Measurements from ENCODE around the gene ZMIZ1. TPM values are rescaled to one million over a fixed set of nuclear protein-coding genes. Genes with fewer than 3 reads are reported as not detected.

The ZMIZ1 gene
- total and polyA plus RNA-seq, 5 donors from 2014 or later, result 1.5 to 34.8 (median 2.2) TPM

GRCh38 chr10:79326361-79327089 is 257.8 kb downstream of the ZMIZ1 start:
- Mint-ChIP-seq H3K4me3 (no peak overlapping the region), H3K36me3 (no peaks in the 10 kb centered on the region), H3K27ac (no peak overlapping the region), H3K4me1 (peaks cover 25 to 41% (median 29%) of the 10 kb centered on the region in 4 donors), H3K9me3 (no peaks in the 10 kb centered on the region), H3K27me3 (no peaks in the 10 kb centered on the region)
- Histone ChIP-seq H3K27me3 (ENCODE audit: control insufficient read depth, insufficient read depth, low read length) (no peaks in the 10 kb centered on the region), H3K27ac (ENCODE audit: insufficient read depth, low read length, poor library complexity, severe bottlenecking) (no peak overlapping the region), H3K4me1 (ENCODE audit: control insufficient read depth, insufficient read depth, low read length, poor library complexity, severe bottlenecking) (peaks cover 27% of the 10 kb centered on the region), H3K36me3 (ENCODE audit: control insufficient read depth, insufficient read depth, low read length) (no peaks in the 10 kb centered on the region), H3K9me3 (ENCODE audit: control insufficient read depth in 2 of 2, low read length in 2 of 2) (no peaks in the 10 kb centered on the region), H3K4me3 (ENCODE audit: low read depth, low read length) (no peak overlapping the region)
- ATAC-seq (ENCODE audit: low read depth in 2 of 2), result no peak
- no peak for DNase-seq

- Mint-ChIP-seq H3K4me3 (no peak overlapping the region), H3K27ac (no peak overlapping the region), H3K9me3 (peaks cover 0 to 3% (median 0%) of the 10 kb centered on the region in 7 donors), H3K36me3 (no peaks in the 10 kb centered on the region), H3K4me1 (peaks cover 25 to 41% (median 29%) of the 10 kb centered on the region in 4 donors), H3K27me3 (no peaks in the 10 kb centered on the region)
- no peak overlapping the region for H3K27ac ChIP-seq (ENCODE audit: insufficient read depth, low read length, poor library complexity, severe bottlenecking)
- no peaks in the 10 kb centered on the region for H3K36me3 ChIP-seq (ENCODE audit: control insufficient read depth, insufficient read depth, low read length)
- peaks cover 27% of the 10 kb centered on the region for H3K4me1 ChIP-seq (ENCODE audit: control insufficient read depth, insufficient read depth, low read length, poor library complexity, severe bottlenecking)
- H3K27me3 ChIP-seq (ENCODE audit: control insufficient read depth, insufficient read depth, low read length), result no peaks in the 10 kb centered on the region
- DNase-seq (no peak), ATAC-seq (ENCODE audit: low read depth in 2 of 2) (no peak)
- no peak overlapping the region for H3K4me3 ChIP-seq (ENCODE audit: low read depth, low read length)
- H3K9me3 ChIP-seq (ENCODE audit: control insufficient read depth in 2 of 2, low read length in 2 of 2), result no peaks in the 10 kb centered on the region
Observed at GRCh38 chr10:79327090-79327457, 258.3 kb downstream of the ZMIZ1 start.

GRCh38 chr10:79328147-79328701 is 259.5 kb downstream of the ZMIZ1 start:
- ATAC-seq (ENCODE audit: low read depth in 2 of 2) (no peak), DNase-seq (no peak)
- H3K4me1 ChIP-seq (ENCODE audit: control insufficient read depth, insufficient read depth, low read length, poor library complexity, severe bottlenecking), result peaks cover 16% of the 10 kb centered on the region
- no peaks in the 10 kb centered on the region for H3K36me3 ChIP-seq (ENCODE audit: control insufficient read depth, insufficient read depth, low read length)
- no peak overlapping the region for H3K4me3 ChIP-seq (ENCODE audit: low read depth, low read length)
- Mint-ChIP-seq H3K9me3 (peaks cover 0 to 3% (median 0%) of the 10 kb centered on the region in 7 donors), H3K4me1 (peaks cover 17 to 31% (median 20%) of the 10 kb centered on the region in 4 donors), H3K27ac (no peak overlapping the region), H3K27me3 (no peaks in the 10 kb centered on the region), H3K36me3 (no peaks in the 10 kb centered on the region), H3K4me3 (no peak overlapping the region)
- no peaks in the 10 kb centered on the region for H3K9me3 ChIP-seq (ENCODE audit: control insufficient read depth in 2 of 2, low read length in 2 of 2)
- no peak overlapping the region for H3K27ac ChIP-seq (ENCODE audit: insufficient read depth, low read length, poor library complexity, severe bottlenecking)
- H3K27me3 ChIP-seq (ENCODE audit: control insufficient read depth, insufficient read depth, low read length), result no peaks in the 10 kb centered on the region

GRCh38 chr10:79328737-79329504 is 260.2 kb downstream of the ZMIZ1 start:
- H3K27me3 Mint-ChIP-seq, result no peaks in the 10 kb centered on the region
- H3K27ac ChIP-seq (ENCODE audit: insufficient read depth, low read length, poor library complexity, severe bottlenecking), result no peak overlapping the region
- H3K4me3 Mint-ChIP-seq, result no peak overlapping the region
- H3K27me3 ChIP-seq (ENCODE audit: control insufficient read depth, insufficient read depth, low read length), result no peaks in the 10 kb centered on the region
- DNase-seq (no peak), ATAC-seq (ENCODE audit: low read depth in 2 of 2) (no peak)
- no peaks in the 10 kb centered on the region for H3K36me3 ChIP-seq (ENCODE audit: control insufficient read depth, insufficient read depth, low read length)
- H3K27ac Mint-ChIP-seq, result peak overlapping the region in 1 of 3 donors; percentile 1
- no peaks in the 10 kb centered on the region for H3K9me3 ChIP-seq (ENCODE audit: control insufficient read depth in 2 of 2, low read length in 2 of 2)
- no peaks in the 10 kb centered on the region for H3K36me3 Mint-ChIP-seq
- peaks cover 10 to 26% (median 15%) of the 10 kb centered on the region in 4 donors for H3K4me1 Mint-ChIP-seq
- H3K4me1 ChIP-seq (ENCODE audit: control insufficient read depth, insufficient read depth, low read length, poor library complexity, severe bottlenecking), result peaks cover 10% of the 10 kb centered on the region
- H3K4me3 ChIP-seq (ENCODE audit: low read depth, low read length), result no peak overlapping the region
- H3K9me3 Mint-ChIP-seq, result peaks cover 0 to 3% (median 0%) of the 10 kb centered on the region in 7 donors

GRCh38 chr10:79329529-79329928 is 260.8 kb downstream of the ZMIZ1 start:
- H3K4me3 Mint-ChIP-seq, result no peak overlapping the region
- peak overlapping the region in 2 of 3 donors; percentile 1 to 77 for H3K27ac Mint-ChIP-seq

GRCh38 chr10:79331226-79331625 is 262.5 kb downstream of the ZMIZ1 start:
- DNase-seq, result no peak

More at GRCh38 chr10:79329529-79329928, 260.8 kb downstream of the ZMIZ1 start:
- H3K4me3 ChIP-seq (ENCODE audit: low read depth, low read length), result no peak overlapping the region
- H3K9me3 ChIP-seq (ENCODE audit: control insufficient read depth in 2 of 2, low read length in 2 of 2), result no peaks in the 10 kb centered on the region
- H3K27ac ChIP-seq (ENCODE audit: insufficient read depth, low read length, poor library complexity, severe bottlenecking), result no peak overlapping the region
- no peak for DNase-seq
- H3K36me3 Mint-ChIP-seq, result no peaks in the 10 kb centered on the region
- no peaks in the 10 kb centered on the region for H3K27me3 ChIP-seq (ENCODE audit: control insufficient read depth, insufficient read depth, low read length)
- peaks cover 10% of the 10 kb centered on the region for H3K4me1 ChIP-seq (ENCODE audit: control insufficient read depth, insufficient read depth, low read length, poor library complexity, severe bottlenecking)
- H3K4me1 Mint-ChIP-seq, result peaks cover 7 to 23% (median 17%) of the 10 kb centered on the region in 4 donors
- H3K9me3 Mint-ChIP-seq, result peaks cover 0 to 3% (median 0%) of the 10 kb centered on the region in 7 donors
- no peak for ATAC-seq (ENCODE audit: low read depth in 2 of 2)
- H3K36me3 ChIP-seq (ENCODE audit: control insufficient read depth, insufficient read depth, low read length), result no peaks in the 10 kb centered on the region
- H3K27me3 Mint-ChIP-seq, result peaks cover 2% of the 10 kb centered on the region

GRCh38 chr10:79331709-79332108 is 262.9 kb downstream of the ZMIZ1 start:
- H3K9me3 ChIP-seq (ENCODE audit: control insufficient read depth in 2 of 2, low read length in 2 of 2), result no peaks in the 10 kb centered on the region
- ATAC-seq (ENCODE audit: low read depth in 2 of 2) (peak; percentile 79 to 83), DNase-seq (peak; percentile 28 to 76 (median 64))
- no peaks in the 10 kb centered on the region for H3K27me3 ChIP-seq (ENCODE audit: control insufficient read depth, insufficient read depth, low read length)
- H3K27ac Mint-ChIP-seq, result peak overlapping the region; percentile 14 to 76 (median 41)
- no peak overlapping the region for H3K27ac ChIP-seq (ENCODE audit: insufficient read depth, low read length, poor library complexity, severe bottlenecking)
- peak overlapping the region in 1 of 4 donors; percentile 7 for H3K4me3 Mint-ChIP-seq
- no peaks in the 10 kb centered on the region for H3K36me3 Mint-ChIP-seq
- peaks cover 7 to 26% (median 19%) of the 10 kb centered on the region in 4 donors for H3K4me1 Mint-ChIP-seq
- no peak overlapping the region for H3K4me3 ChIP-seq (ENCODE audit: low read depth, low read length)
- no peaks in the 10 kb centered on the region for H3K36me3 ChIP-seq (ENCODE audit: control insufficient read depth, insufficient read depth, low read length)
- H3K27me3 Mint-ChIP-seq, result peaks cover 5% of the 10 kb centered on the region
- peaks cover 10% of the 10 kb centered on the region for H3K4me1 ChIP-seq (ENCODE audit: control insufficient read depth, insufficient read depth, low read length, poor library complexity, severe bottlenecking)
- peaks cover 0 to 3% (median 0%) of the 10 kb centered on the region in 7 donors for H3K9me3 Mint-ChIP-seq

More at GRCh38 chr10:79331226-79331625, 262.5 kb downstream of the ZMIZ1 start:
- H3K9me3 ChIP-seq (ENCODE audit: control insufficient read depth in 2 of 2, low read length in 2 of 2), result no peaks in the 10 kb centered on the region
- no peak overlapping the region for H3K27ac ChIP-seq (ENCODE audit: insufficient read depth, low read length, poor library complexity, severe bottlenecking)
- H3K9me3 Mint-ChIP-seq, result peaks cover 0 to 3% (median 0%) of the 10 kb centered on the region in 7 donors
- no peaks in the 10 kb centered on the region for H3K36me3 ChIP-seq (ENCODE audit: control insufficient read depth, insufficient read depth, low read length)
- H3K4me3 Mint-ChIP-seq, result no peak overlapping the region
- peak in 1 of 2 donors; percentile 16 for ATAC-seq (ENCODE audit: low read depth in 2 of 2)
- no peaks in the 10 kb centered on the region for H3K27me3 ChIP-seq (ENCODE audit: control insufficient read depth, insufficient read depth, low read length)
- no peak overlapping the region for H3K4me3 ChIP-seq (ENCODE audit: low read depth, low read length)
- H3K36me3 Mint-ChIP-seq, result no peaks in the 10 kb centered on the region
- H3K27me3 Mint-ChIP-seq, result peaks cover 5% of the 10 kb centered on the region
- H3K4me1 Mint-ChIP-seq, result peaks cover 7 to 24% (median 18%) of the 10 kb centered on the region in 4 donors
- peak overlapping the region; percentile 14 to 76 (median 41) for H3K27ac Mint-ChIP-seq
- H3K4me1 ChIP-seq (ENCODE audit: control insufficient read depth, insufficient read depth, low read length, poor library complexity, severe bottlenecking), result peaks cover 10% of the 10 kb centered on the region

All from CD4-positive, CD25-positive, alpha-beta regulatory T cell (primary cell).